IPS-15b (cell line): ENCODE data around the gene FCRL6.

Experiments used
- H3K27me3 ChIP-seq: one replicate; pipeline ENCODE4 v1.6.1; 2013; ENCODE audit warnings: low read length; ENCODE audit not compliant: control insufficient read depth, insufficient read depth
- H3K36me3 ChIP-seq: one replicate; pipeline ENCODE4 v1.6.1; 2013; ENCODE audit warnings: low read length; ENCODE audit not compliant: control insufficient read depth, insufficient read depth
- H3K4me1 ChIP-seq: one replicate; pipeline ENCODE4 v1.6.1; 2013; ENCODE audit warnings: mild to moderate bottlenecking, low read length; ENCODE audit not compliant: control insufficient read depth, insufficient read depth
- H3K4me3 ChIP-seq: one replicate; pipeline ENCODE4 v1.5.1; 2013; ENCODE audit warnings: low read depth, low read length
- H3K9ac ChIP-seq: one replicate; pipeline ENCODE4 v1.6.1; 2013; ENCODE audit warnings: low read depth, mild to moderate bottlenecking, low read length
- H3K9me3 ChIP-seq: one replicate; pipeline ENCODE4 v1.6.1; 2013; ENCODE audit warnings: mild to moderate bottlenecking, low read length; ENCODE audit not compliant: control insufficient read depth, insufficient read depth

Gene FCRL6

DNA sequence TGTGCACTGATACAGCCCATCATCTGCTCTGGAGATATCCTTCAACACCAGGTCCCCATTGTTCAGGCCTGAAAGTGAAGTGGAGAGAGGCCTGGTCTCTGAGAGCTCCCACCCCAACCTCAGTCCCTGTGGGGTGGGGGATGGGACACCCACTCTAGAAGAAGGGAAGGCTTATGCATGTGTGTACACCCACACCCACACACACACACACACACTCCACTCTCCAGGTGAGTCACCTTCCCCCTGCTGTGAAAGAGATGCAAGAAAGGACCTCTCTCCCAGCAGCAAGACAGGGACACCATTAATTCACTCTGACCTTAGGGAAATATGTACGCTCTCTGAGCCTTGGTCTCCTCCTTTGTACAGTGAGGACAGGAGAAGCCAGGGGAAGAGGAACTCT is 54.4 kb downstream of the FCRL6 start:
- peaks cover 33% of the 10 kb centered on the region for H3K27me3 ChIP-seq

DNA sequence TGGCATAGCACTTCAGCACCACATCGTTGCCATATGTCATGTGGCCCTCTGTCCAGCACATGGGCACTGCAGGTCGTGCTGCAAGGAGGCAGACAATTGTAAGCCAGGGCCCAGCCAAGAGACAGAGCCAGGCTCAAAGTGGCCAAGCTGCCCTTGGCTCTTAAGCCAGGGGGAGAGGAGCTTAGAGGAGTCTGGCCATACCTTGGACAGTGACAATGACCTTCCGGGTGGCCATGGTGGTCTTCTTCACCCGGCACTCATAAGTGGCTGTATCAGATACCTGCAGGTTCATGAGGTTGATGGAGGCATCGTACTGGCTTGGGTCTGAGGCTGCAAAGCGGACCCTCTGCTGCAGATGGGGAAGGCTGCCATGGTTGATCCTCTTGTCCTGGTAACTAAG is 55.7 kb downstream of the FCRL6 start:
- Histone ChIP-seq H3K36me3 (no peaks in the 10 kb centered on the region), H3K4me3 (no peak overlapping the region)

More for the DNA sequence above, 54.4 kb downstream of the FCRL6 start:
- no peak overlapping the region for H3K4me3 ChIP-seq
- peaks cover 3% of the 10 kb centered on the region for H3K4me1 ChIP-seq
- no peak overlapping the region for H3K9ac ChIP-seq
- H3K36me3 ChIP-seq = no peaks in the 10 kb centered on the region
- H3K9me3 ChIP-seq = no peaks in the 10 kb centered on the region

GRCh38 chr1:159859767-159860322 is 57.7 kb downstream of the FCRL6 start:
- no peaks in the 10 kb centered on the region for H3K4me1 ChIP-seq
- H3K9me3 ChIP-seq = no peaks in the 10 kb centered on the region
- no peak overlapping the region for H3K9ac ChIP-seq
- H3K36me3 ChIP-seq = no peaks in the 10 kb centered on the region
- peaks cover 25% of the 10 kb centered on the region for H3K27me3 ChIP-seq
- H3K4me3 ChIP-seq = no peak overlapping the region

More for the DNA sequence above, 55.7 kb downstream of the FCRL6 start:
- Histone ChIP-seq H3K4me1 (peaks cover 3% of the 10 kb centered on the region), H3K9ac (no peak overlapping the region), H3K9me3 (no peaks in the 10 kb centered on the region), H3K27me3 (peaks cover 33% of the 10 kb centered on the region)

- no peaks in the 10 kb centered on the region for H3K9me3 ChIP-seq
- H3K4me1 ChIP-seq = no peaks in the 10 kb centered on the region
- H3K4me3 ChIP-seq = no peak overlapping the region
- no peaks in the 10 kb centered on the region for H3K36me3 ChIP-seq
- no peak overlapping the region for H3K9ac ChIP-seq
- peaks cover 19% of the 10 kb centered on the region for H3K27me3 ChIP-seq
These were observed 58.3 kb downstream of the FCRL6 start for GRCh38 chr1:159860456-159860855.

DNA sequence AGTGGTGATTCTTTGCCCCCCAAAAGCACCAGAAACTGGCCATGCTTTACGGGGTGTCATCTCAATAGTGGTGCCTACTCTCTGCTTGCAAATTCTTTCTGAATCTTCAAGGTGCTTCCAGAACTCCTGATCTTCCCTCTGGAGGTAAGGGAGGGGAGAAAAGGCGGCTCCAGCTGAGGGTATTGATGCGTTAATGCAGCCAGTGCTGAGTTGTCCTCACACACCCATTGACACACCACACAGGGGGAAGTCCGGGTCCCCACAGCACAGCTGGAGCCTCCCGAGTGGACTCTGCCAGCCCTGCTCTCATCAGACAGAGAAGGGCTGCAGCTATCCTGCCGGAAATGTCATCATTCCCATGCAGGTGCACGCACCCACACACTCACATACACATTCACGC is 59.1 kb downstream of the FCRL6 start:
- H3K9me3 ChIP-seq = no peaks in the 10 kb centered on the region
- no peak overlapping the region for H3K4me3 ChIP-seq
- peaks cover 13% of the 10 kb centered on the region for H3K27me3 ChIP-seq
- H3K36me3 ChIP-seq = no peaks in the 10 kb centered on the region
- H3K9ac ChIP-seq = no peak overlapping the region
- no peaks in the 10 kb centered on the region for H3K4me1 ChIP-seq

DNA sequence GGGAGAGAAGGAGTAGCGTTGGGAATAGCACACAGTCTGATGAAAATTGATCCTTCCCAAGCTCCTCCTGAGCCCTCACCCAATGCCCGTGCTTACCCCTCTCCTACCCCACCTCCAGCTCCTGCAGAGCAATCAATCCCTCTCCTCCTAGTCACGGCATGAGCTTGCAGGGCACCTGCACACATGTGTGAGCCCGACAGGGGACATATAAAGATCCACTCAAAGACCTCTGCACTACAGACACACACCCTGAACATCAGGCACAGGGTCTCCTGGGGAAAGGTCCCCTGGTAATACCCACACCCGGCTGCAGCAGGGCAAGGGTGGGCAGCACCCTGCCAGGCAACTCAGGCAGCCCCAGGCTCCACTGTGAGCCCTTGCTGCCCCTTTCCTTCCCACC is 59.9 kb downstream of the FCRL6 start:
- no peak overlapping the region for H3K4me3 ChIP-seq
- H3K27me3 ChIP-seq = peaks cover 9% of the 10 kb centered on the region
- H3K4me1 ChIP-seq = no peaks in the 10 kb centered on the region

GRCh38 chr1:159862557-159862956 is 60.4 kb downstream of the FCRL6 start, which contains the start of gene VSIG8:
Gene VSIG8 (minus strand): TSS chr1:159862657. CDS start chr1:159862521, 136 bp downstream.
- H3K9me3 ChIP-seq = no peaks in the 10 kb centered on the region
- no peaks in the 10 kb centered on the region for H3K36me3 ChIP-seq
- no peak within 1 kb of the TSS for H3K4me3 ChIP-seq
- no peak within 1 kb of the TSS for H3K9ac ChIP-seq
- peaks cover 9% of the 10 kb centered on the region for H3K27me3 ChIP-seq
- no peaks in the 10 kb centered on the region for H3K4me1 ChIP-seq

More for the DNA sequence above, 59.9 kb downstream of the FCRL6 start:
- Histone ChIP-seq H3K9ac (no peak overlapping the region), H3K36me3 (no peaks in the 10 kb centered on the region), H3K9me3 (no peaks in the 10 kb centered on the region)

DNA sequence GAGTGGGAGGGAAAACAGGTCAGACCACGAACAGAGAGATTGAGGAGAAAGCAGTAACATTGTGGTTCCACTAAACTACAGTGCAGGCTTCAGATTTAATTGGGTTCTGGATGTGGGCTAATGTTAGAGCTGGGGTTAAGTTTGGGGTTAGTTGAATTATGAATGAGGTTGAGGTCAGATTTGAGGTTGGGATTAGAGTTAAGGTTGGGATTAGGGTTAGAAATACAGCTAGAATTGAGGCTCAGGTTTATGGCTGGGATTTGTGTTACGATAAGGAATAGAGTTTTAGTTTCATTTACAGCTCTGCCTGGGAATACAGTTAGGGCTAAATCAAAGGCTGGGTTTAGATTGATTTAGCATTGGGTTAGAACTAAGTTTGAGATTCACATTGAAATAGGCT is 62.1 kb downstream of the FCRL6 start:
- Histone ChIP-seq H3K9ac (no peak overlapping the region), H3K4me3 (no peak overlapping the region), H3K4me1 (peaks cover 2% of the 10 kb centered on the region), H3K36me3 (no peaks in the 10 kb centered on the region), H3K9me3 (no peaks in the 10 kb centered on the region), H3K27me3 (peaks cover 3% of the 10 kb centered on the region)
